ENCODE results near the gene ANAPC13.

DNA sequence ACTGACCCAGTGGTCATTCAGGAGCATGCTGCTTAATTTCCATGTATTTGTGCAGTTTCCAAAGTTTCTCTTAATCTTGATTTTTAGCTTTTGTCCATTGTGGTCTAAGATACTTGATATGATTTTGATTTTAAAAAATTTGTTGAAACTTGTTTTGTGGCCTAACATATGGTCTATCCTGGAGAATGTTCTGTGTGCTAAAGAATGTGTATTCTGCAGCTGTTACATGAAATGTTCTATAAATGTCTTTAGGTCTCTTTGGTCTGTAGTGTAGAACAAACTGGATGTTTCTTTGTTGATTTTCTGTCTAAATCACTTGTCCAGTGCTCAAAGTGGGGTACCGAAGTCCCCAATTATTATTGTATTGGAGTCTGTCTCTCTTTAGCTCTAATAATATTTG, 17.5 kb upstream of the ANAPC13 start:
- TF ChIP-seq, protein P1, sequence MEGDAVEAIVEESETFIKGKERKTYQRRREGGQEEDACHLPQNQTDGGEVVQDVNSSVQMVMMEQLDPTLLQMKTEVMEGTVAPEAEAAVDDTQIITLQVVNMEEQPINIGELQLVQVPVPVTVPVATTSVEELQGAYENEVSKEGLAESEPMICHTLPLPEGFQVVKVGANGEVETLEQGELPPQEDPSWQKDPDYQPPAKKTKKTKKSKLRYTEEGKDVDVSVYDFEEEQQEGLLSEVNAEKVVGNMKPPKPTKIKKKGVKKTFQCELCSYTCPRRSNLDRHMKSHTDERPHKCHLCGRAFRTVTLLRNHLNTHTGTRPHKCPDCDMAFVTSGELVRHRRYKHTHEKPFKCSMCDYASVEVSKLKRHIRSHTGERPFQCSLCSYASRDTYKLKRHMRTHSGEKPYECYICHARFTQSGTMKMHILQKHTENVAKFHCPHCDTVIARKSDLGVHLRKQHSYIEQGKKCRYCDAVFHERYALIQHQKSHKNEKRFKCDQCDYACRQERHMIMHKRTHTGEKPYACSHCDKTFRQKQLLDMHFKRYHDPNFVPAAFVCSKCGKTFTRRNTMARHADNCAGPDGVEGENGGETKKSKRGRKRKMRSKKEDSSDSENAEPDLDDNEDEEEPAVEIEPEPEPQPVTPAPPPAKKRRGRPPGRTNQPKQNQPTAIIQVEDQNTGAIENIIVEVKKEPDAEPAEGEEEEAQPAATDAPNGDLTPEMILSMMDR (IDR thresholded peaks at IDR 0.05) = no peak
- no peak for TF ChIP-seq POLR2A (IDR thresholded peaks at IDR 0.05)

All from adrenal gland (tissue), 5 donors.